Hepatic stellate cell (primary cell): ENCODE results near the gene ZFP36.

Source experiments
- DNase-seq: peaks from one replicate; pipeline ENCODE4 v3.0.0; 2011; ENCODE audit warnings: low spot score

Gene ZFP36

GRCh38 chr19:39384839-39385568, 21.6 kb upstream of the ZFP36 start:
- no peak for DNase-seq

- DNase-seq = no peak
Measured at GRCh38 chr19:39385629-39386411, 20.8 kb upstream of the ZFP36 start.

GRCh38 chr19:39386557-39386956, 20.1 kb upstream of the ZFP36 start:
- no peak for DNase-seq

GRCh38 chr19:39388657-39389056, 18.0 kb upstream of the ZFP36 start:
- no peak for DNase-seq

GRCh38 chr19:39389631-39390414, 16.8 kb upstream of the ZFP36 start:
- no peak for DNase-seq

GRCh38 chr19:39390451-39390750, 16.2 kb upstream of the ZFP36 start:
- DNase-seq = peak; percentile 45

- DNase-seq = peak; percentile 99
Measured at GRCh38 chr19:39390751-39391437, 15.8 kb upstream of the ZFP36 start, which contains the start of the genes MED29 and PAF1. MED29 (plus strand) TSS chr19:39391378; CDS start chr19:39391423, 45 bp downstream. PAF1 (minus strand) TSS chr19:39391106; CDS start chr19:39390864, 242 bp downstream.

- DNase-seq = peak; percentile 89
Measured at GRCh38 chr19:39397360-39398296, 9.0 kb upstream of the ZFP36 start.

- peak; percentile 68 for DNase-seq
Measured at GRCh38 chr19:39398297-39398864, 8.3 kb upstream of the ZFP36 start.

GRCh38 chr19:39399668-39400050, 7.0 kb upstream of the ZFP36 start:
- DNase-seq = no peak

GRCh38 chr19:39400061-39400460, 6.6 kb upstream of the ZFP36 start:
- DNase-seq = no peak

- DNase-seq = no peak
Measured at GRCh38 chr19:39401070-39401548, 5.5 kb upstream of the ZFP36 start.

- DNase-seq = peak; percentile 53
Measured at GRCh38 chr19:39401549-39402345, 4.9 kb upstream of the ZFP36 start.

- peak; percentile 87 for DNase-seq
Measured at GRCh38 chr19:39402346-39403300, 4.0 kb upstream of the ZFP36 start.

- peak; percentile 95 for DNase-seq
Measured at GRCh38 chr19:39403331-39404312, 3.0 kb upstream of the ZFP36 start.

- DNase-seq = no peak
Measured at GRCh38 chr19:39405261-39405957, 1.2 kb upstream of the ZFP36 start.
